GM23338 (cell line): ENCODE data around the gene DNAH8. TPM values are rescaled to one million over a fixed set of nuclear protein-coding genes. Genes with fewer than 3 reads are reported as not detected.

Experiments
- ATAC-seq: fragments of 200-7000 bp; cut with Tn5 transposase; 3 replicates; pipeline ENCODE4 v1.9.1; 2020
- DNase-seq: peaks from one replicate; pipeline ENCODE4 v3.0.0-alpha.2; 2015; ENCODE audit warnings: low spot score
- H2AFZ ChIP-seq: fragments of 200-600 bp; sonication (generic); 2 replicates; pipeline ENCODE4 v1.8.0; 2016; ENCODE audit warnings: antibody characterized with exemption, mild to moderate bottlenecking, moderate library complexity
- H3F3A ChIP-seq: fragments of 200-600 bp; sonication (generic); replicated peaks from 2 replicates; pipeline ENCODE4 v1.8.0; 2017; ENCODE audit warnings: antibody characterized with exemption, mixed run types, low read depth
- H3K27ac ChIP-seq: fragments of 200-600 bp; sonication (generic); 2 replicates; pipeline ENCODE4 v1.6.1; 2016; ENCODE audit warnings: low read depth
- H3K27me3 ChIP-seq: fragments of 200-600 bp; sonication (generic); 2 replicates; pipeline ENCODE4 v1.8.0; 2016; ENCODE audit warnings: mild to moderate bottlenecking, mixed run types, moderate library complexity; ENCODE audit not compliant: insufficient read depth
- H3K36me3 ChIP-seq: fragments of 200-600 bp; sonication (generic); 2 replicates; pipeline ENCODE4 v1.8.0; 2016; ENCODE audit warnings: mild to moderate bottlenecking; ENCODE audit not compliant: insufficient read depth
- H3K4me1 ChIP-seq: fragments of 200-600 bp; sonication (generic); 2 replicates; pipeline ENCODE4 v1.8.0; 2016; ENCODE audit warnings: mild to moderate bottlenecking, moderate library complexity; ENCODE audit not compliant: insufficient read depth
- H3K4me2 ChIP-seq: fragments of 200-600 bp; sonication (generic); 2 replicates; pipeline ENCODE4 v1.7.1; 2017; ENCODE audit warnings: mixed run types
- H3K4me3 ChIP-seq: fragments of 200-600 bp; sonication (generic); 2 replicates; pipeline ENCODE4 v1.6.1; 2016; ENCODE audit warnings: mixed run types
- H3K79me2 ChIP-seq: fragments of 200-600 bp; sonication (generic); replicated peaks from 2 replicates; pipeline ENCODE4 v1.8.0; 2017; ENCODE audit warnings: mild to moderate bottlenecking; ENCODE audit not compliant: insufficient read depth
- H3K9me2 ChIP-seq: fragments of 200-600 bp; sonication (generic); 2 replicates; pipeline ENCODE4 v1.8.0; 2017; ENCODE audit not compliant: insufficient read depth
- H4K20me1 ChIP-seq: fragments of 200-600 bp; sonication (generic); replicated peaks from 2 replicates; pipeline ENCODE4 v1.8.0; 2017; ENCODE audit warnings: mild to moderate bottlenecking; ENCODE audit not compliant: insufficient read depth
- H3K27ac Mint-ChIP-seq: 2 replicates; pipeline ENCODE4 v1.8.0; 2020; ENCODE audit warnings: inconsistent platforms, mild to moderate bottlenecking, moderate library complexity, mixed read lengths
- H3K27me3 Mint-ChIP-seq: 3 replicates; pipeline ENCODE4 v1.8.0; 2022; ENCODE audit warnings: low read depth, mild to moderate bottlenecking, moderate library complexity, mixed read lengths, inconsistent platforms; ENCODE audit not compliant: insufficient read depth, poor library complexity
- H3K36me3 Mint-ChIP-seq: 3 replicates; pipeline ENCODE4 v1.8.0; 2021; ENCODE audit warnings: low read depth, mild to moderate bottlenecking, inconsistent platforms, moderate library complexity, mixed read lengths
- H3K4me1 Mint-ChIP-seq: 3 replicates; pipeline ENCODE4 v1.8.0; 2020; ENCODE audit warnings: mild to moderate bottlenecking, inconsistent platforms, mixed read lengths
- H3K4me3 Mint-ChIP-seq: 3 replicates; pipeline ENCODE4 v1.8.0; 2021; ENCODE audit warnings: moderate library complexity, mild to moderate bottlenecking, inconsistent platforms, mixed read lengths
- H3K9me3 Mint-ChIP-seq: 3 replicates; pipeline ENCODE4 v1.8.0; 2020; ENCODE audit warnings: moderate library complexity, mild to moderate bottlenecking, inconsistent platforms, mixed read lengths
- ETS1 ChIP-seq: IDR thresholded peaks from 2 replicates; pipeline ENCODE4 v1.6.1; 2016; ENCODE audit warnings: antibody characterized with exemption
- EZH2 ChIP-seq: fragments of 200-600 bp; sonication (generic); IDR thresholded peaks from one replicate; pipeline ENCODE4 v1.8.0; 2017; ENCODE audit warnings: antibody characterized with exemption, mild to moderate bottlenecking, low read depth; ENCODE audit not compliant: unreplicated experiment
- NANOG ChIP-seq: IDR thresholded peaks from 2 replicates; pipeline ENCODE4 v1.6.1; 2016; ENCODE audit warnings: antibody characterized with exemption, borderline replicate concordance
- POLR2AphosphoS5 ChIP-seq: IDR thresholded peaks from 2 replicates; pipeline ENCODE4 v1.6.1; 2016; ENCODE audit warnings: antibody characterized with exemption, low read depth
- STAT1 ChIP-seq: IDR thresholded peaks from one replicate; pipeline ENCODE4 v1.6.1; 2016; ENCODE audit warnings: antibody characterized with exemption; ENCODE audit not compliant: unreplicated experiment
- ZNF114 ChIP-seq: fragments of 250-450 bp; sonication (Bioruptor Pico); IDR thresholded peaks from 2 replicates; pipeline ENCODE4 v1.5.0; 2020; ENCODE audit warnings: mild to moderate bottlenecking, moderate library complexity
- ZNF331 ChIP-seq: fragments of 250-450 bp; sonication (Bioruptor Pico); IDR thresholded peaks from 2 replicates; pipeline ENCODE4 v1.5.0; 2020; ENCODE audit warnings: low read depth, mild to moderate bottlenecking, moderate library complexity
- ZNF462 ChIP-seq: fragments of 250-450 bp; sonication (Bioruptor Pico); IDR thresholded peaks from 2 replicates; pipeline ENCODE4 v1.5.0; 2020; ENCODE audit warnings: mild to moderate bottlenecking, moderate library complexity
- polyA plus RNA-seq: library from polyadenylated mRNA; unstranded; fragments of >200 nt; fragmentation: Nextera tagmentation; extraction: Ambion mirVana; gene quantifications from 2 replicates; pipeline ENCODE4 v1.2.1, GENCODE V29; 2016
- total RNA-seq: library from RNA; depleted of rRNA; stranded (reverse); fragments of >200 nt; shearing (Covaris generic); gene quantifications from 2 replicates; pipeline ENCODE4 v1.2.3, GENCODE V29; 2014
- TF ChIP-seq, protein P1 (sequence below), 2 experiments: fragments of 200-600 bp in 1 of 2; sonication (generic) in 1 of 2; conservative IDR thresholded peaks; 2 replicates each; pipeline versions ENCODE4 v1.5.1 to v1.6.1; 2016 to 2017; ENCODE audit warnings: antibody characterized with exemption in 2 of 2, low read depth in 2 of 2, mild to moderate bottlenecking in 2 of 2, moderate library complexity in 1 of 2

The DNAH8 gene
- total and polyA plus RNA-seq, 2 experiments from 2014 or later, result 0.02 TPM; not detected in 1

DNA sequence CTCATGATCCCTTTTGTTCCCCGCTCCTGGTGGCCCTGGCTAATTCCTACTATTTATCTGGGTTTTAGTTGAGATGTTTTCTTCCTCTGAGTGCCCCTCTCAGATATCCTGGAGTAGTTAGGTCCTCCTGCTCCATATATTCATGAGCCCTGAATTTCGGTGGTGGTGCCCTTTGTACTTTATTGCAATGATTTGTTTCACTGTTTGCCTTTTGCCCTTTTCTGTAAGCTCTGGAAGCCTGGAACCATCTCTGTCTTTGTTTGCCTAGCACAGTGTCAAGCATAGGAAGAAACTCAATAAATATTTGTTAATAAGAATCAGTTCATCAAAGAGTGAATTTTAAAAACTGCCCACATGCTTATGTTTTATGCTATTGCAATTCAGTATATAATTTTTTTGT is 144.9 kb downstream of the DNAH8 start:
- no peaks in the 10 kb centered on the region for H3K79me2 ChIP-seq
- no peaks in the 10 kb centered on the region for H3K36me3 Mint-ChIP-seq
- no peak overlapping the region for H3K4me2 ChIP-seq
- no peaks in the 10 kb centered on the region for H3F3A ChIP-seq
- no peak for TF ChIP-seq ZNF114 (CRISPR knock-in tag)
- TF ChIP-seq ZNF331, result no peak
- no peak for TF ChIP-seq ETS1
- no peak for TF ChIP-seq EZH2
- no peak for TF ChIP-seq STAT1
- TF ChIP-seq, protein P1, sequence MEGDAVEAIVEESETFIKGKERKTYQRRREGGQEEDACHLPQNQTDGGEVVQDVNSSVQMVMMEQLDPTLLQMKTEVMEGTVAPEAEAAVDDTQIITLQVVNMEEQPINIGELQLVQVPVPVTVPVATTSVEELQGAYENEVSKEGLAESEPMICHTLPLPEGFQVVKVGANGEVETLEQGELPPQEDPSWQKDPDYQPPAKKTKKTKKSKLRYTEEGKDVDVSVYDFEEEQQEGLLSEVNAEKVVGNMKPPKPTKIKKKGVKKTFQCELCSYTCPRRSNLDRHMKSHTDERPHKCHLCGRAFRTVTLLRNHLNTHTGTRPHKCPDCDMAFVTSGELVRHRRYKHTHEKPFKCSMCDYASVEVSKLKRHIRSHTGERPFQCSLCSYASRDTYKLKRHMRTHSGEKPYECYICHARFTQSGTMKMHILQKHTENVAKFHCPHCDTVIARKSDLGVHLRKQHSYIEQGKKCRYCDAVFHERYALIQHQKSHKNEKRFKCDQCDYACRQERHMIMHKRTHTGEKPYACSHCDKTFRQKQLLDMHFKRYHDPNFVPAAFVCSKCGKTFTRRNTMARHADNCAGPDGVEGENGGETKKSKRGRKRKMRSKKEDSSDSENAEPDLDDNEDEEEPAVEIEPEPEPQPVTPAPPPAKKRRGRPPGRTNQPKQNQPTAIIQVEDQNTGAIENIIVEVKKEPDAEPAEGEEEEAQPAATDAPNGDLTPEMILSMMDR (conservative IDR thresholded peaks at IDR 0.05; ENCODE audit: low read depth in 2 of 2), result no peak
- no peak for TF ChIP-seq NANOG
- no peak for TF ChIP-seq ZNF462 (CRISPR knock-in tag)
- no peak for TF ChIP-seq POLR2AphosphoS5
- H3K27me3 ChIP-seq, result no peaks in the 10 kb centered on the region
- no peak overlapping the region for H3K4me3 Mint-ChIP-seq
- no peaks in the 10 kb centered on the region; the same call in 1 of the 2 replicates for H3K9me2 ChIP-seq
- DNase-seq (no peak), ATAC-seq (no peak)
- no peaks in the 10 kb centered on the region; the same call in 2 of the 3 replicates for H3K4me1 Mint-ChIP-seq
- H3K27ac ChIP-seq, result no peak overlapping the region
- H3K27ac Mint-ChIP-seq, result no peak overlapping the region
- no peak overlapping the region for H2AFZ ChIP-seq
- no peaks in the 10 kb centered on the region for H3K36me3 ChIP-seq
- no peaks in the 10 kb centered on the region for H3K9me3 Mint-ChIP-seq
- no peaks in the 10 kb centered on the region for H3K4me1 ChIP-seq
- H3K27me3 Mint-ChIP-seq, result peaks cover 5% of the 10 kb centered on the region
- H4K20me1 ChIP-seq, result no peaks in the 10 kb centered on the region
- H3K4me3 ChIP-seq, result no peak overlapping the region
